Pancreas (tissue), 10 donors: ENCODE results near the gene RSPH6A. TPM values are rescaled to one million over a fixed set of nuclear protein-coding genes. Genes with fewer than 3 reads are reported as not detected.

Experiments used
- ATAC-seq, 4 donors: fragments of 200-7000 bp; cut with Tn5 transposase; one replicate each; pipeline versions ENCODE4 v1.8.0 to v1.9.1; 2020; ENCODE audit warnings: mild to moderate bottlenecking in 4 of 4, moderate library complexity in 4 of 4
- DNase-seq, 6 donors: peaks; one replicate each; pipeline ENCODE4 v3.0.0-alpha.2; 2020
- FAIRE-seq: peaks from 2 replicates; lab custom pipeline; 2012; peaks lifted over from hg19 to GRCh38; lab: Jason Lieb, UNC
- H3K27ac ChIP-seq, 4 donors: fragments of 200-600 bp; sonication (generic); 1 replicate in 3 of 4; 2 replicates in 1 of 4; pipeline versions ENCODE4 v1.5.0 to v1.8.0; 2020
- H3K27me3 ChIP-seq, 4 donors: fragments of 200-600 bp; one replicate each; pipeline ENCODE4 v1.8.0; 2021
- H3K36me3 ChIP-seq, 3 donors: fragments of 200-600 bp; sonication (generic) in 1 of 3; one replicate each; pipeline versions ENCODE4 v1.5.0 to v1.8.0; 2020 to 2021
- H3K4me1 ChIP-seq, 3 donors: fragments of 200-600 bp; one replicate each; pipeline ENCODE4 v1.8.0; 2021
- H3K4me3 ChIP-seq, 4 donors: fragments of 200-600 bp; sonication (generic) in 2 of 4; one replicate each; pipeline versions ENCODE4 v1.5.0 to v1.8.0; 2020 to 2021
- H3K9me3 ChIP-seq, 4 donors: fragments of 200-600 bp; one replicate each; pipeline ENCODE4 v1.8.0; 2021
- CTCF ChIP-seq, 4 donors: fragments of 200-600 bp; sonication (generic) in 3 of 4; IDR thresholded peaks; one replicate each; pipeline versions ENCODE4 v1.5.0 to v1.8.0; 2021; ENCODE audit warnings: antibody characterized with exemption in 4 of 4
- WGBS, 2 donors: extraction: QIAGEN DNeasy Blood & Tissue Kit; methylation state at CpG; one replicate each; pipeline ENCODE4 v1.1.7; 2013; 5-methylcytosine and 5-hydroxymethylcytosine counted together
- intact Hi-C, 3 donors: fragments of 100-400 bp; cut with DNase I; formaldehyde crosslinking; loops; one replicate each; pipeline versions ENCODE4 v1.11.1 to v1.14.2; 2022
- polyA plus RNA-seq, 2 donors: library from polyadenylated mRNA; stranded (reverse); fragments of 200-250 nt; gene quantifications; one replicate each; pipeline ENCODE4 v1.2.3, GENCODE V29; 2013
- total RNA-seq, 6 donors: library from RNA; stranded (reverse); fragmentation: NEBNext Ultra II Directional in 4 of 6; extraction: Animal tissue kit (Norgen Biotek cat#: 25700) in 4 of 6; gene quantifications; one replicate each; pipeline versions ENCODE4 v1.2.1 to v1.2.4, GENCODE V29; 2021 to 2023
- donor health status: healthy with polysubstance abuse.
- donor health status: DM: no; HTN: no; CAD: no; lungs with moderate emphysema.
- donor health status: DM: no; HTN: no; CAD: no.
- donor health status: control.
- donor health status: control.
- donor health status: Bipolar disorder and iron deficiency.
- donor health status: DM: yes; HTN: yes; CAD: no.
- donor health status: DM: no; HTN: no; CAD: no.
- donor health status: DM: no; HTN: no; CAD: no.
- donor health status: DM: yes; HTN: yes; CAD: no.

RSPH6A gene
- total and polyA plus RNA-seq, 8 donors, result 0.08 TPM; not detected in 6

- Histone ChIP-seq H3K36me3 (peaks cover 4 to 84% (median 33%) of the 10 kb centered on the region in 3 donors), H3K4me1 (no peaks in the 10 kb centered on the region), H3K9me3 (no peaks in the 10 kb centered on the region), H3K27me3 (no peaks in the 10 kb centered on the region), H3K4me3 (no peak overlapping the region), H3K27ac (no peak overlapping the region)
- DNase-seq, result peak in 1 of 6 donors; percentile 28
- 70 to 77% methylated on average over 7 of the region's 7 CpGs for WGBS, 2 donors
- intact Hi-C loops, result no loop called here
- ATAC-seq, result no peak
- TF ChIP-seq CTCF (IDR thresholded peaks at IDR 0.05), result no peak
- FAIRE-seq, result no peak
Measured at GRCh38 chr19:45834970-45835369, 19.9 kb upstream of the RSPH6A start.

GRCh38 chr19:45828945-45829344 is 13.8 kb upstream of the RSPH6A start:
- intact Hi-C loops, result no loop called here
- FAIRE-seq (no peak), ATAC-seq (no peak), DNase-seq (peak in 1 of 6 donors; percentile 61)
- peaks cover 6 to 87% (median 17%) of the 10 kb centered on the region in 3 donors for H3K36me3 ChIP-seq
- TF ChIP-seq CTCF (IDR thresholded peaks at IDR 0.05), result no peak
- H3K4me1 ChIP-seq, result no peaks in the 10 kb centered on the region
- H3K4me3 ChIP-seq, result no peak overlapping the region
- 93 to 94% methylated on average over 16 of the region's 16 CpGs for WGBS, 2 donors
- no peaks in the 10 kb centered on the region for H3K27me3 ChIP-seq
- no peaks in the 10 kb centered on the region for H3K9me3 ChIP-seq
- H3K27ac ChIP-seq, result no peak overlapping the region

- WGBS, 2 donors, result 84 to 88% methylated on average over 9 of the region's 9 CpGs
- FAIRE-seq (no peak), ATAC-seq (no peak), DNase-seq (no peak)
- Histone ChIP-seq H3K4me3 (no peak overlapping the region), H3K36me3 (peaks cover 6 to 82% (median 17%) of the 10 kb centered on the region in 3 donors), H3K27me3 (no peaks in the 10 kb centered on the region), H3K9me3 (no peaks in the 10 kb centered on the region), H3K4me1 (no peaks in the 10 kb centered on the region), H3K27ac (no peak overlapping the region)
- intact Hi-C loops, result no loop called here
- TF ChIP-seq CTCF (IDR thresholded peaks at IDR 0.05), result no peak
Measured at GRCh38 chr19:45828523-45828922, 13.4 kb upstream of the RSPH6A start.

- no peak for FAIRE-seq
Measured at GRCh38 chr19:45827459-45828093, 12.5 kb upstream of the RSPH6A start.

More at GRCh38 chr19:45827459-45828093, 12.5 kb upstream of the RSPH6A start:
- H3K9me3 ChIP-seq, result no peaks in the 10 kb centered on the region
- no peak overlapping the region for H3K4me3 ChIP-seq
- ATAC-seq (no peak), DNase-seq (peak in 1 of 6 donors; percentile 36)
- 94 to 95% methylated on average over 16 of the region's 16 CpGs for WGBS, 2 donors
- no peak for TF ChIP-seq CTCF (IDR thresholded peaks at IDR 0.05)
- H3K27ac ChIP-seq, result no peak overlapping the region
- intact Hi-C loops, result no loop called here
- H3K36me3 ChIP-seq, result peaks cover 6 to 82% (median 17%) of the 10 kb centered on the region in 3 donors
- H3K27me3 ChIP-seq, result no peaks in the 10 kb centered on the region
- no peaks in the 10 kb centered on the region for H3K4me1 ChIP-seq
